GM11168 (cell line): ENCODE data around the gene PBX1.

Source experiments
- in situ Hi-C: fragments of 300-500 bp; cut with MboI; formaldehyde crosslinking; loops from one replicate; pipeline ENCODE4 v1.12.0; 2022; ENCODE audit warnings: low sequenced_read_pairs; ENCODE audit not compliant: unreplicated experiment

PBX1 gene

DNA sequence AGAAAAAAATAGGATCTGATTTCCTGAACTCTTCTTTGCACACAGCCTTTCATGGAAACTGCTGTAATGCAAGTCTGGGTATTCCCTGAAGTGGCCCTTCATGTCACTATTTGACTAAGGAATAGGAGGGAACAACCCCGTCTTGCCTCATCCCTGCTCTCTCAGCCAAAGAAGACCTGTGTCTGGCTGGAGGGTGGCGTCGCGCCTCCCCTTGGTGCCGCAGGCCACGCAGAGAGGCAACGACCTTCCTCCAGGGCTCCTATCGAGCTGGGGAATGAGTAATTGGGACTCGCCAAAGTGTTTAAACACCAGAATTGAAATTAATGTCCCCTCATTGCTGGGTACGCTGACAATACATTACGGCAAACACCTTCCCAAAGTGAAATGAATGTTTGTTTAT, 129.8 kb downstream of the PBX1 start:
- in situ Hi-C loops, result no loop called here

- in situ Hi-C loops, result no loop called here
Measured at GRCh38 chr1:164689672-164690511, 130.9 kb downstream of the PBX1 start.

DNA sequence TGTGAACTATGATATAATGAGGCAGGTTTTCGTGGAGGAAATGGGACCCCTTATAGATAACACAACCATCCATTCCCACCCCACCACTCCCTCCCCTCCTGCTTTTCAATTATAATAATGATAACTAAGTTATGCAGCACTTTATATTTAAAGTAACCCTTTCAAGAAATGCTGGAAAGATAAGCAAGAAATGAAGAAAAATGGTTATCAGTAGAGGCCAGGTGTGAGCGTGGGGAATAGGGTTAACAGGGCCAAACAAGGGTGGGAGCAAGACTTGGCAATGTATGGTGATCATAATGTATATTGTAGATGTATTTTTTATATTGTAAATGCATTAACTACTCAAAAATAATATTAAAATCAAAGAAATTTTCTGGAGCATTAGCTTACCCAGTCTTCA, 133.4 kb downstream of the PBX1 start:
- in situ Hi-C loops, result no loop called here

GRCh38 chr1:164693564-164694359, 134.8 kb downstream of the PBX1 start:
- in situ Hi-C loops, result no loop called here

DNA sequence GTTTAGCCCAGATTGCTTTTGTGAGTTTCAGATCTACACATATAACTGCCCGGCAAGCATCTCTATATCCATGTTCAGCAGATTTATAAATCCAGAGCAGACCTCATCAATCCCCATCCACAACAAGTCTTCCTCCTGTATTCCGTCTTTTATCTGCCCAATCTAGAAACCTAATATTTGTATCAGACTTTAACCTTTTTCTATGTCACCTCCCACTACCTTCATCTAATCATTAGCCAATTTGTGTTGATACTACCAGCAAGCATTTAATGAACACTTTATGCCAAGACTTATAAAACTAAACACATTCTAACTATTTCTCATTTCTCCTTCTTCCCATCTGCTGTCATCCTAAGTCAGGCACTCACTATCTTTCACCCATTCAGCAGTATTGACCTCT, 135.5 kb downstream of the PBX1 start:
- in situ Hi-C loops, result no loop called here

DNA sequence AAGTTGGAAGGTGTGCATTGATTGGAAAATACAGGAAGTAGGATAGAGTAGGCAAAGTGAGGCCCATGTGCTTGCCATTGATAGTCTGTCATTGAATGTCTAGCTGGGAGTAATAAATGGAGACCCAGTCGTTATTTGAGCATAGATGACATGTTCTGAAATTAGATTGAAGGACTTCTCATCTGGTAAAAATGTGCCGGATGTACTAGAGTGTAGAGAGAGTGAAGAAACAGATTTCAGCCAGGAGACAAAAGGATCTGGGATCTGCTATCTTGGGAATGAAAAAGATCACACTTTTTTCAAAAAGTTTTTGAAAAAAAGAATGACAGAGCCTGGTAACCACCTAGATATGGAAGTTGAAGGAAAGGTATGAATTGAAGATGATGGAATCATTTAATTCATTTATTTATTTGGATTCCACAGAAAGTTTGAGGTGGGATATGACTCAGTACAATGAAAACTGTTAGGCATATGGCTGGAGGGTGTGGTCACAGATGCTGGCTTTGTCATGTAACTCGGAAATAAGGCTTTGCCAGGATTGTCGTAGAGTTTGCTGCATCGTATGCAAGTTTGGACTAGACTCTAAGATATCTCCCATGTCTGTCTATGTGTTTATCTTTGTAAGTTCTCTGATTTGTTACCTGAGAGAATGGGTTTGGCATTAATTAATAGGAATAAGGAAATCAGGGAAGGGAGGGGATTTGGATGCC, 137.1 kb downstream of the PBX1 start:
- in situ Hi-C loops, result no loop called here

- in situ Hi-C loops, result no loop called here
Measured at GRCh38 chr1:164699815-164700491, 141.0 kb downstream of the PBX1 start.

- in situ Hi-C loops, result no loop called here
Measured at GRCh38 chr1:164700683-164701082, 141.7 kb downstream of the PBX1 start.

DNA sequence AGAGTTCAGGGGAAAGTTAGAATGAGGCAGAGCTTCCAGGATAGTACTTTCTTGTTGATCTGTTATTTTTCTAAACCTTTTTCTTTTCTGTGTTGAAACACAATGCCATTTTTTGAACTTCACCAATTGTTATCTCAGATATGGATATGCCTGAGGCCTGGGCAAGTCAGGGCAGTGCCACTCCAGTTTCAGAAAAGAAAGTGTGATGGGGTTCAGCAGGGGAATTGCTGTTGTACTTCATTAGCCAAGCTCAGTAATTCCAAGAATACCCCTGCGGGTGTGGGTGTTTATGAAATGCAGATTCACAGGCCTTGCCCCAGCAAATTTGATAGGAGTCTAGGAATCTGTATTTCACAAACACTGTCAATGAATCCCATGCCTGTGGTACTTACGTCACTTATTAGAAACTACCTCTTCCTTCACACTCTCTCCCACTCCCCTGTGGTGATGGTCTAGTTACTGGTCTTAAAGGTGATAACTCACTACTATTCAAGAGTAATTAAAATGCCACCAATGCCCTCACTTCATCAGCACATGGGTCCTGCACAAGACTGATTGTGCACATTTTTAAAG, 142.3 kb downstream of the PBX1 start:
- in situ Hi-C loops, result no loop called here

DNA sequence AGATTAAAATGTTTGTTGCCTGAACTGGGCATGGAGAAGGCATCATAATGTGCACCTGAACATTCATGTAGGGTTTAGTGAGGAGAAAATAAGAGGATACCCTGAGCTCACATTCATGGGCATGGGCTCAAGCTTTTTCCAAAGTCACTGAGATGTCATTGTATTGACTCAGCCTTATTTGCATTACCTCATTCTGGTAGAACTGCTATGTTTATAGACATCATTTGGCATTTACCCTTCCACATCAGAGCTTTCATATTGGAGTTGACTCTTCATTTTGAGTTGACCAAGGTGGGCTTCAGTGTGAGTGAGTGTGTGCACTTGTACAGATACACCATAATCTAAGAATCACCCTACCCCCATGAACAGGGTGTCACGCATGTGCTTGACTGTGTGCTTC, 143.2 kb downstream of the PBX1 start:
- in situ Hi-C loops, result no loop called here

DNA sequence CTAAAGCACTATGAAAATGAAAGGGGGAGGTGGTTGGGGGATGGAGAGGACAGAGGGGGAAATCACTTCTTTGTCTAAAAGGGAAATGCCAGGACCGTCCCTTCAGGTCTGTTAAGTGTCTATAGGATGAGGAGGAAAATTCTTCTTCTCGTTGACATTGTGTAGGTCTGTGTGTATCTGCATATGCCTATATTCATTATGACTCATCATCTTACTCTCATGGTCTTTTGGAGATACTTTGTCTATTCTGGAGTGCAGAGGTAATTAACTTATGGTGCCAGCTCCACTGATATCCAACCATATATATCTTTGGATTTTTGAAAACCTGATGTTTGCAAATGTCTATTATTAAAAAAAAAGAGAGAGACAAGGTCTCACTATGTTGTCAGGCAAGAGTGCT, 143.7 kb downstream of the PBX1 start:
- in situ Hi-C loops, result no loop called here

GRCh38 chr1:164703463-164703862, 144.5 kb downstream of the PBX1 start:
- in situ Hi-C loops, result no loop called here

DNA sequence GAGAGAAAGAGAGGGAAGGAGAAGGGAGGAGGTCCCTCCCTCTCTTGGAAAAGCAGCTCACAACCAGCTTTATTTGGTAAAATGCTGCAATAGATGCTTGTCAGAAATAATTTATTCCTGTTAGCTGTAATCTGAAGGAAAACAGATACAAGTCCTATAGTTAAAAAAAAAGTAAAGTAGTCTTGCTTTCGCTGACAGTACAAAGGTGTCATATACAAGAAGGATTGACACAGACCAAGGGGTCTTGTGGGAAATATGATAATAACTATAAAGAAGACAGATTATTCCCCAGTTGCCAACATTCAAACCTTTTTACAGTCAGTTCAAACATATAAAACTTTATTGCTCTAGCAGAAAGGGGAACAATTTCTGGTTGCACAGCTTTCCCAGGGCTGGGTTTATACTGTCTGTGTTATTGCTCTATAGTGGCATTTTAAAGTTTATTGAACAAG, 145.0 kb downstream of the PBX1 start:
- in situ Hi-C loops, result no loop called here

- in situ Hi-C loops, result no loop called here
Measured at GRCh38 chr1:164704954-164705353, 146.0 kb downstream of the PBX1 start.

GRCh38 chr1:164706606-164706987, 147.6 kb downstream of the PBX1 start:
- in situ Hi-C loops, result no loop called here

GRCh38 chr1:164707868-164708331, 148.9 kb downstream of the PBX1 start:
- in situ Hi-C loops, result no loop called here

- in situ Hi-C loops, result no loop called here
Measured at GRCh38 chr1:164708596-164708995, 149.6 kb downstream of the PBX1 start.

- in situ Hi-C loops, result no loop called here
Measured at GRCh38 chr1:164709126-164709525, 150.1 kb downstream of the PBX1 start.

DNA sequence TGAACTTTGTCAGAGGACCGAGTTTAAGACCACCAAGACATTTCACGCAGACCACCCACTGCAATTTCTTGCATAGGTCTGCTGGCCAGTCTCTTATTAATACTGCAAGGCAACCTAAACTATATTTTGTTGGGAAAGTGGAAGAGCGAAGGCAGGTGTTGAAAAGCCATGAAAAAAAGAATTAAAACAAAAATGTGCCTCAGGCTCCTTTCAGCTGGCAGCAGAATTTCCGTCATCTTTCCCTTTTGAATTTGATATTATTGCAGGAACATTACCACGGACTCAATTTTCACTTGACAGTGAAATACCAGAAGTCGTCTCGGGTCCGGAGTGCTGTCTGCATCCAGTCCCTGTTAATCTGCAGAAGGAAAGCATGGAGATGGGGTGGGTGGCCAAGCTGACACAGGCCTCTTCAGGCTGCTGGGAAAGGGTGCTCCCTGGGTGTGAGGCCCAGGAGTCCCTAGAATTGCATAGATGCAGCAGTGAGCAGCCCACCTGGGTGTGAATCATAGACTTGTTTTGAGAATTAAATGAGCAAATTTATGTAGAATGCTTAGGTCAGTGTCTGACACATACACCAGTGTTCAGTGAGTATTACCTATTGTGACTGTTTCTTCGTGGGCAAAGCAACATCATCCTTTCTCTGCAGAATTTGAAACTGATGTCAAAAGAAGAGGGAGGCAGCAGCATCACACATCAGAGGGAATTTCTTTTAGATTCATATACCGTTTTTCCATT, 150.7 kb downstream of the PBX1 start:
- in situ Hi-C loops, result no loop called here
